SU-DHL-6 (cell line): Measurements from ENCODE around the gene RPLP1.

ENCODE experiments used
- H2AFZ ChIP-seq: fragments of 200-600 bp; sonication (generic); 2 replicates; pipeline ENCODE4 v1.6.1; 2014; ENCODE audit warnings: low read depth, mild to moderate bottlenecking, moderate library complexity, mixed read lengths, antibody characterized with exemption, low read length; ENCODE audit not compliant: severe bottlenecking
- H3F3A ChIP-seq: fragments of 200-600 bp; shearing (Covaris generic); 2 replicates; pipeline ENCODE4 v1.6.0; 2016; ENCODE audit warnings: antibody characterized with exemption, mild to moderate bottlenecking; ENCODE audit not compliant: insufficient read depth
- H3K27ac ChIP-seq: fragments of 200-600 bp; sonication (generic); 2 replicates; pipeline ENCODE4 v1.5.1; 2016; ENCODE audit warnings: low read depth, mild to moderate bottlenecking, low read length, moderate library complexity, mixed read lengths
- H3K27me3 ChIP-seq: fragments of 200-600 bp; sonication (generic), shearing (Covaris generic); 2 replicates; pipeline ENCODE4 v1.6.0; 2014; ENCODE audit warnings: mild to moderate bottlenecking, low read length
- H3K36me3 ChIP-seq: fragments of 200-600 bp; sonication (generic); 2 replicates; pipeline ENCODE4 v1.6.1; 2014; ENCODE audit warnings: mild to moderate bottlenecking, low read length, mixed read lengths
- H3K4me2 ChIP-seq: fragments of 300-600, 200-600 bp; shearing (Covaris generic), sonication (generic); 2 replicates; pipeline ENCODE4 v1.6.0; 2014; ENCODE audit warnings: low read length, low read depth, mild to moderate bottlenecking; ENCODE audit not compliant: poor library complexity, severe bottlenecking
- H3K4me3 ChIP-seq: fragments of 200-600 bp; sonication (generic); 2 replicates; pipeline ENCODE4 v1.5.1; 2014; ENCODE audit warnings: antibody characterized with exemption, low read length, mild to moderate bottlenecking, mixed read lengths; ENCODE audit not compliant: insufficient read depth, poor library complexity, severe bottlenecking
- H3K79me2 ChIP-seq: fragments of 200-600 bp; sonication (generic); 2 replicates; pipeline ENCODE4 v1.6.1; 2014; ENCODE audit warnings: mild to moderate bottlenecking, low read length, moderate library complexity; ENCODE audit not compliant: insufficient read depth
- H3K9ac ChIP-seq: fragments of 200-600 bp; sonication (generic); 2 replicates; pipeline ENCODE4 v1.7.0; 2014; ENCODE audit warnings: mild to moderate bottlenecking, low read length
- H3K9me2 ChIP-seq: fragments of 200-600 bp; sonication (generic); replicated peaks from 2 replicates; pipeline ENCODE4 v1.6.1; 2014; ENCODE audit warnings: low read length; ENCODE audit not compliant: insufficient read depth
- H3K9me3 ChIP-seq: fragments of 200-600 bp; sonication (generic); 2 replicates; pipeline ENCODE4 v1.6.1; 2014; ENCODE audit warnings: low read length, mixed read lengths; ENCODE audit not compliant: insufficient read depth
- H4K20me1 ChIP-seq: fragments of 200-600 bp; sonication (generic); 2 replicates; pipeline ENCODE4 v1.6.1; 2014; ENCODE audit warnings: low read depth, mild to moderate bottlenecking, antibody characterized with exemption, low read length, moderate library complexity, mixed read lengths
- CTCF ChIP-seq: fragments of 200-600 bp; sonication (generic); IDR thresholded peaks from one replicate; pipeline ENCODE4 v1.5.1; 2017; ENCODE audit warnings: antibody characterized with exemption, mild to moderate bottlenecking, low read length, moderate library complexity; ENCODE audit not compliant: insufficient read depth, poor library complexity, severe bottlenecking
- EZH2phosphoT487 ChIP-seq: fragments of 200-600 bp; sonication (generic), shearing (Covaris generic); conservative IDR thresholded peaks from 2 replicates; pipeline ENCODE4 v1.6.1; 2018; ENCODE audit warnings: mild to moderate bottlenecking, antibody characterized with exemption, low read length, moderate library complexity, mixed read lengths

RPLP1 gene

GRCh38 chr15:69497667-69498066 lies 45.0 kb downstream of the RPLP1 start:
- no peak overlapping the region for H3K4me3 ChIP-seq
- H3F3A ChIP-seq, result no peaks in the 10 kb centered on the region
- H3K4me2 ChIP-seq, result no peak overlapping the region

DNA sequence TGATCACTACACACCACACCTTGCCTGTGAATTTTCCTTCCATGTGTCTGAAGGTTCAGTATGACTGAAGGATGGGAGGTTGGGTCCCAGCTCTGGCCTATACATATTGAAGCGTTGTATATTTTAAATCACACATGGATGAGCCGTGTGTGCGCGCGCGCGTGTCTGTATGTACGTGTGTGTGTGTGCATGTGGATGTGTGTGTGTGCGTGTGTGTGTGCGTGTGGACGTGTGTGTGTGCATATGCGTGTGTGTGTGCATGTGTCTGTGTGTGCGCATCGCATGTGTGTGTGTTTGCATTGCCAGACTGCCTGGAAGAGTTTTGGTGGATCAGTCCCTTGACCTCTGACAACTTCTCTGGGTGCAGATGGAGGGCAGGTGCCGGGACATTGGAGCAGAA lies 45.7 kb downstream of the RPLP1 start:
- Histone ChIP-seq H3K9ac (no peak overlapping the region), H3K9me2 (no peaks in the 10 kb centered on the region), H3F3A (no peaks in the 10 kb centered on the region), H3K4me2 (no peak overlapping the region), H3K79me2 (no peaks in the 10 kb centered on the region), H3K27me3 (no peaks in the 10 kb centered on the region), H3K36me3 (no peaks in the 10 kb centered on the region), H2AFZ (no peak overlapping the region), H3K27ac (no peak overlapping the region), H3K4me3 (no peak overlapping the region), H3K9me3 (no peaks in the 10 kb centered on the region), H4K20me1 (no peaks in the 10 kb centered on the region)
- TF ChIP-seq EZH2phosphoT487, result no peak
- TF ChIP-seq CTCF, result no peak

More at GRCh38 chr15:69497667-69498066, 45.0 kb downstream of the RPLP1 start:
- Histone ChIP-seq H4K20me1 (no peaks in the 10 kb centered on the region), H3K79me2 (no peaks in the 10 kb centered on the region), H3K27ac (no peak overlapping the region), H2AFZ (no peak overlapping the region), H3K9me2 (no peaks in the 10 kb centered on the region), H3K27me3 (no peaks in the 10 kb centered on the region), H3K9ac (no peak overlapping the region), H3K9me3 (no peaks in the 10 kb centered on the region), H3K36me3 (no peaks in the 10 kb centered on the region)
- TF ChIP-seq CTCF, result no peak
- no peak for TF ChIP-seq EZH2phosphoT487

DNA sequence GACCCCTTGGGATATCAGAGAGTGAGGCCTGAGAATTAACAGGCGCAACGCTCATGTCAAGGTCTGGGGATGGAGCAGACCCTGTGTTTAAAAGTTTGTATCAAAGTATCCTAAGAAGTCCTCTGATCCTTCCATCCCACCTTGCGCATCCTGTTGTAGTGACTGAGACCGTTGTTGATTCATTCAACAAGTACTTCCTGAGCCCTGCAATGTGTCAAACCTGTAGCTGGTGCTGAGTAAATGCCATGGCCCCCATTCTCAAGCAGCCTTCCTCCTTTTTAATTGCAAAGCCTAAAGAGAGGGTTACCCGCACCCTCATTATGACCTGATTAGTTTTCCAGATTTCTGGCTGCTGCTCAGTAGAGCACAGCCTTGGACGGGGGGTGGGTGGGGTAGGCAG lies 46.4 kb downstream of the RPLP1 start:
- H3F3A ChIP-seq, result no peaks in the 10 kb centered on the region
- H3K4me2 ChIP-seq, result no peak overlapping the region
- H4K20me1 ChIP-seq, result no peaks in the 10 kb centered on the region
- no peak overlapping the region for H3K9ac ChIP-seq
- no peaks in the 10 kb centered on the region for H3K79me2 ChIP-seq
- no peaks in the 10 kb centered on the region for H3K9me3 ChIP-seq
- no peaks in the 10 kb centered on the region for H3K36me3 ChIP-seq
- TF ChIP-seq EZH2phosphoT487 (no peak), CTCF (no peak)
- H3K4me3 ChIP-seq, result no peak overlapping the region
- no peaks in the 10 kb centered on the region for H3K9me2 ChIP-seq
- no peak overlapping the region for H2AFZ ChIP-seq
- no peaks in the 10 kb centered on the region for H3K27me3 ChIP-seq
- no peak overlapping the region for H3K27ac ChIP-seq
